Measurements from ENCODE around the gene PEX1.
"Not testable (repeated sequence)": the region's sequence is repeated elsewhere in the genome, so short reads cannot be mapped to it uniquely, and the experiment has no call there.

DNA sequence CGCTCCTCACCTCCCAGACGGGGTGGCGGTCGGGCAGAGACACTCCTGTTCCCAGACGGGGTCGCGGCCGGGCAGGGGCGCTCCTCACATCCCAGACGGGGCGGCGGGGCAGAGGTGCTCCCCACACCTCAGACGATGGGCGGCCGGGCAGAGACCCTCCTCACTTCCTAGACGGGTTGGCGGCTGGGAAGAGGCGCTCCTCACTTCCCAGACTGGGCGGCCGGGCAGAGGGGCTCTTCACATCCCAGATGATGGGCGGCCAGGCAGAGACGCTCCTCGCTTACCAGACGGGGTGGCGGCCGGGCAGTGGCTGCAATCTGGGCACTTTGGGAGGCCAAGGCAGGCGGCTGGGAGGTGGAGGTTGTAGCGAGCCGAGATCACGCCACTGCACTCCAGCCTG, 16.8 kb upstream of the PEX1 start:
- not testable (repeated sequence) for TF ChIP-seq SREBF2 (IDR thresholded peaks at IDR 0.05); FOSL2 (IDR thresholded peaks at IDR 0.05); FOSL2 (CRISPR knock-in tag; IDR thresholded peaks at IDR 0.05); HMGXB4 (CRISPR knock-in tag; IDR thresholded peaks at IDR 0.05; ENCODE audit: borderline replicate concordance)
- TF ChIP-seq, protein P1, sequence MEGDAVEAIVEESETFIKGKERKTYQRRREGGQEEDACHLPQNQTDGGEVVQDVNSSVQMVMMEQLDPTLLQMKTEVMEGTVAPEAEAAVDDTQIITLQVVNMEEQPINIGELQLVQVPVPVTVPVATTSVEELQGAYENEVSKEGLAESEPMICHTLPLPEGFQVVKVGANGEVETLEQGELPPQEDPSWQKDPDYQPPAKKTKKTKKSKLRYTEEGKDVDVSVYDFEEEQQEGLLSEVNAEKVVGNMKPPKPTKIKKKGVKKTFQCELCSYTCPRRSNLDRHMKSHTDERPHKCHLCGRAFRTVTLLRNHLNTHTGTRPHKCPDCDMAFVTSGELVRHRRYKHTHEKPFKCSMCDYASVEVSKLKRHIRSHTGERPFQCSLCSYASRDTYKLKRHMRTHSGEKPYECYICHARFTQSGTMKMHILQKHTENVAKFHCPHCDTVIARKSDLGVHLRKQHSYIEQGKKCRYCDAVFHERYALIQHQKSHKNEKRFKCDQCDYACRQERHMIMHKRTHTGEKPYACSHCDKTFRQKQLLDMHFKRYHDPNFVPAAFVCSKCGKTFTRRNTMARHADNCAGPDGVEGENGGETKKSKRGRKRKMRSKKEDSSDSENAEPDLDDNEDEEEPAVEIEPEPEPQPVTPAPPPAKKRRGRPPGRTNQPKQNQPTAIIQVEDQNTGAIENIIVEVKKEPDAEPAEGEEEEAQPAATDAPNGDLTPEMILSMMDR (IDR thresholded peaks at IDR 0.05), result not testable (repeated sequence)

All from A549 (cell line).